ENCODE results near the gene CDC42BPG.

Gene CDC42BPG

GRCh38 chr11:64836448-64837072, 7.9 kb downstream of the CDC42BPG start (continued):
- no peak for TF ChIP-seq AEBP2 (tag by site-specific recombination; IDR thresholded peaks at IDR 0.05; ENCODE audit: borderline replicate concordance)

GRCh38 chr11:64835616-64836447, 8.6 kb downstream of the CDC42BPG start:
- ChIA-PET CTCF (interaction anchor here (0.5 to 1.1 kb wide), 4 partner anchors 9 to 326 kb away, joined by 3 to 5 read pairs (median 4); partner anchors contain the start of gene NAALADL1), POLR2A (interaction anchor here (3.1 kb wide), 1 partner anchor 57 kb away, joined by 11 read pairs; the partner anchor contains the start of gene SF1)
- TF ChIP-seq KLF9 (tag by site-specific recombination; IDR thresholded peaks at IDR 0.05; ENCODE audit: low read depth) (no peak), ZNF202 (tag by site-specific recombination; IDR thresholded peaks at IDR 0.05; ENCODE audit: borderline replicate concordance) (no peak), PRDM10 (tag by site-specific recombination; IDR thresholded peaks at IDR 0.05) (no peak), TCF7L2 (IDR thresholded peaks at IDR 0.05; ENCODE audit: borderline replicate concordance, low read depth, low read length) (no peak), ZNF626 (tag by site-specific recombination; IDR thresholded peaks at IDR 0.05) (no peak)
- no peaks in the 10 kb centered on the region for H3K4me1 ChIP-seq (ENCODE audit: control insufficient read depth, insufficient read depth, low read length)
- no peaks in the 10 kb centered on the region for H3K9me3 ChIP-seq (ENCODE audit: control insufficient read depth, insufficient read depth, low read depth, low read length)
- H3K36me3 ChIP-seq (ENCODE audit: control insufficient read depth in 2 of 2, insufficient read depth in 1 of 2, low read length in 2 of 2) = peaks cover 0 to 24% of the 10 kb centered on the region in 2 experiments; a peak in 1 of 3 replicates
- no peak overlapping the region for H3K4me3 ChIP-seq (ENCODE audit: low read depth, low read length)
- H3K27ac ChIP-seq (ENCODE audit: extremely low read depth, low read depth, low read length) = no peak overlapping the region

- H3K27ac ChIP-seq (ENCODE audit: extremely low read depth, low read depth, low read length) = no peak overlapping the region
- ChIA-PET POLR2A (interaction anchor here (0.6 to 3.1 kb wide), 3 partner anchors 9 to 855 kb away, joined by 3 to 11 read pairs (median 4); partner anchors contain the start of genes CDC42BPG and SF1), CTCF (interaction anchor here (0.5 to 1.1 kb wide), 6 partner anchors 8 to 414 kb away, joined by 3 to 5 read pairs (median 3); no protein-coding TSS in a partner anchor)
- TF ChIP-seq ZNF174 (tag by site-specific recombination; IDR thresholded peaks at IDR 0.05) = no peak
- TF ChIP-seq GLIS2 (tag by site-specific recombination; IDR thresholded peaks at IDR 0.05) = 0 out of 2 replicates have a peak, but pooled peaks have one; percentile 22
- no peak for TF ChIP-seq ZNF585B (tag by site-specific recombination; IDR thresholded peaks at IDR 0.05)
- no peak for TF ChIP-seq ZSCAN23 (tag by site-specific recombination; IDR thresholded peaks at IDR 0.05)
- peak; percentile 42; the same call in 1 of the 2 replicates for TF ChIP-seq ZNF133 (tag by site-specific recombination; IDR thresholded peaks at IDR 0.05)
- no peak for TF ChIP-seq BCL11B (tag by site-specific recombination; IDR thresholded peaks at IDR 0.05; ENCODE audit: low read depth)
- no peak for TF ChIP-seq MYNN (tag by site-specific recombination; IDR thresholded peaks at IDR 0.05; ENCODE audit: borderline replicate concordance)
- TF ChIP-seq ZNF354C (tag by site-specific recombination; IDR thresholded peaks at IDR 0.05; ENCODE audit: borderline replicate concordance, low read depth) = no peak
- no peak for TF ChIP-seq ZXDB (tag by site-specific recombination; IDR thresholded peaks at IDR 0.05)
- peak; percentile 81 for TF ChIP-seq SCRT2 (tag by site-specific recombination; IDR thresholded peaks at IDR 0.05)
- H3K9me3 ChIP-seq (ENCODE audit: control insufficient read depth, insufficient read depth, low read depth, low read length) = no peaks in the 10 kb centered on the region
- H3K4me3 ChIP-seq (ENCODE audit: low read depth, low read length) = no peak overlapping the region
- peaks cover 0 to 24% of the 10 kb centered on the region in 2 experiments; a peak in 1 of 3 replicates for H3K36me3 ChIP-seq (ENCODE audit: control insufficient read depth in 2 of 2, insufficient read depth in 1 of 2, low read length in 2 of 2)
- H3K4me1 ChIP-seq (ENCODE audit: control insufficient read depth, insufficient read depth, low read length) = no peaks in the 10 kb centered on the region
These were observed 9.5 kb downstream of the CDC42BPG start for GRCh38 chr11:64834723-64835615.

Data from HEK293 (cell line).